ENCODE measurements around the gene SEMA6B. TPM values are rescaled to one million over a fixed set of nuclear protein-coding genes. Genes with fewer than 3 reads are reported as not detected.

SEMA6B gene
- polyA plus RNA-seq, 6 donors from 2014 or later, result not detected

GRCh38 chr19:4507804-4508203, 51.7 kb downstream of the SEMA6B start:
- peaks cover 0 to 8% (median 0%) of the 10 kb centered on the region in 3 donors for H3K4me1 Mint-ChIP-seq
- H3K27ac Mint-ChIP-seq, result peak overlapping the region in 1 of 6 donors; percentile 54
- DNase-seq (no peak), ATAC-seq (ENCODE audit: low read depth in 2 of 2) (no peak)
- peaks cover 4 to 18% of the 10 kb centered on the region in 2 donors for H3K36me3 Mint-ChIP-seq
- H3K9me3 Mint-ChIP-seq, result peaks cover 0 to 5% (median 0%) of the 10 kb centered on the region in 7 donors
- H3K27me3 Mint-ChIP-seq, result no peaks in the 10 kb centered on the region
- no peak overlapping the region for H3K4me3 Mint-ChIP-seq

- DNase-seq (no peak), ATAC-seq (ENCODE audit: low read depth in 2 of 2) (no peak)
- Mint-ChIP-seq H3K36me3 (peaks cover 4 to 18% of the 10 kb centered on the region in 2 donors), H3K27ac (peak overlapping the region in 1 of 6 donors; percentile 58), H3K27me3 (no peaks in the 10 kb centered on the region), H3K4me3 (no peak overlapping the region), H3K4me1 (peaks cover 0 to 8% (median 0%) of the 10 kb centered on the region in 3 donors), H3K9me3 (peaks cover 0 to 5% (median 0%) of the 10 kb centered on the region in 7 donors)
Observed at GRCh38 chr19:4507150-4507452, 52.4 kb downstream of the SEMA6B start.

DNA sequence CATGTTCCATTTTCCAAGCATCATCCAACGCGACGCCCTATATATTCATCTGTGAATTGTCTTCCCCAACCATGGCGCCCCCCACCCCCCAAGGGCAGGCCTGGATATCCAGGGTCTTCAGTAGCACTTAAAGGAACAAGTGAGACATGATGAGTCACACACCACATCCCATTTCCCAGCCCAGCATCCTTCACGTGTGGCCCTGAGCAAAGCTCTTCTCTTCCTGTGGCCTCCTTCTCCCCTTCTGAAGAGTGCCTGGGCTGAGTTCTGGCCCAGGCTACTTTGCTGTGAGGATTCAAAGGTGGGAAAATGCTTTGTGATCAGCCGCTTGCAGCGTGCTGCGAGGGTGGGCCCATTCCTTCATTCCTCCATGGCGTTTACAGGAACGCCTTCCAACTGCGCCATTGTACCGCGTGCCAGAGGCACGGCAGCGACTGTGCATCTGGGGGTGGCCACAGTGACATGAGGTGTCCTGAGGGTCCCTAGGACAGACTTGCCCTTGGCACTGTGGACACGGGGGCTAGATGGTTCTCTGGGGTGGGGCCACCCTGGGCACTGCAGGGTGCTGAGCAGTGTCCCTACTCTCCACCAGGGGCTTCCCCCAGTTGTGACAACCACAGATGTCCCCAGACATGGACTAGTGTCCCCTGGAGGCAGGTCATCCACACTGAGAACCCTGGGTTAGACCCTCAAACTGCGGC, 52.9 kb downstream of the SEMA6B start:
- Mint-ChIP-seq H3K4me3 (peak overlapping the region in 1 of 8 donors; percentile 22), H3K27ac (peak overlapping the region in 1 of 6 donors; percentile 74), H3K36me3 (peaks cover 4 to 18% of the 10 kb centered on the region in 2 donors), H3K4me1 (peaks cover 0 to 8% (median 0%) of the 10 kb centered on the region in 3 donors), H3K9me3 (peaks cover 0 to 5% (median 0%) of the 10 kb centered on the region in 7 donors), H3K27me3 (no peaks in the 10 kb centered on the region)
- no peak for DNase-seq
- no peak for ATAC-seq (ENCODE audit: low read depth in 2 of 2)

DNA sequence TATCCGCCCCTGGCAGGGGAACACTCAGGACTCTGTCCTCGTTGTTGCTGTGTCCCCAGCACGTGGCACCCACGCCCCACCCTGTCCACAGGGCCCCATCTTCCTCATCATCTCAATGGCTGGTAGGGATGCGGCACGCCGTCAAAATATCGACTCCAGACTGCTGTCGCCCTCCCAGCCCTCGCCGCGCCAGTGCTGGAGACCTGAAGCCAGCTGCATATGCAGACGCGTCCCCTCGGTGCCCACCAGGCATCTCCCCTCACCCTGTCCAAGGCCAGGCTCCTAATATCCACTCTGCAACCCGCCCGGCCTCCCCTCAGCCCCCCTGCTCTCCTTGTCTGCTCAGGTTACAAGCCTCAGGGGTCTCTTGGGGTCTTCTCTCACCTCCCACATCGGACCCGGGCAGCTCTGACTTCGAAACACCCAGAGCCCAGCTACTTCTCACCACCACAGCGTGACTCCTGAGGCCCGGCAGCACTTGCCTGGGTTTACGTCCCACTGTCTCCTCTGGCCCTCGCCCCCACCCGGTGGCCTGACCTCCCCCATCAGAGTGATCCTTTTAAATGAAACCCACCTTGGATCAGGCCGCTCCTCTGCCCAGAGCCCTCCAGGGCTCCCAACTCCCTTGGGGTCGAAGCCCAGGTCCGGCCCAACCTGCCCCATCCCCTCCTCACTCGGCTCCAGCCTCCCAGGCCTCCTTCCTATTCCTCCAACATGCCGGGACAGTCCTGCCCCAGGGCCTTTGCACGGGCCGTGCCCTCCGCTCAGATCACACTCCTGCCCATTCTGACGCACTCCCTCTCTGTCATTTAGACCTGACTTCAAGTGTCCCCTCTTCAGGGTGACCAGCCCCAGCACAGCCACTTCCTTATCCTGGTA, 53.7 kb downstream of the SEMA6B start:
- DNase-seq (no peak), ATAC-seq (ENCODE audit: low read depth in 2 of 2) (no peak)
- Mint-ChIP-seq H3K4me1 (peaks cover 0 to 8% (median 0%) of the 10 kb centered on the region in 3 donors), H3K9me3 (peaks cover 0 to 5% (median 0%) of the 10 kb centered on the region in 7 donors), H3K27ac (no peak overlapping the region), H3K36me3 (peaks cover 4 to 18% of the 10 kb centered on the region in 2 donors), H3K27me3 (no peaks in the 10 kb centered on the region), H3K4me3 (no peak overlapping the region)

DNA sequence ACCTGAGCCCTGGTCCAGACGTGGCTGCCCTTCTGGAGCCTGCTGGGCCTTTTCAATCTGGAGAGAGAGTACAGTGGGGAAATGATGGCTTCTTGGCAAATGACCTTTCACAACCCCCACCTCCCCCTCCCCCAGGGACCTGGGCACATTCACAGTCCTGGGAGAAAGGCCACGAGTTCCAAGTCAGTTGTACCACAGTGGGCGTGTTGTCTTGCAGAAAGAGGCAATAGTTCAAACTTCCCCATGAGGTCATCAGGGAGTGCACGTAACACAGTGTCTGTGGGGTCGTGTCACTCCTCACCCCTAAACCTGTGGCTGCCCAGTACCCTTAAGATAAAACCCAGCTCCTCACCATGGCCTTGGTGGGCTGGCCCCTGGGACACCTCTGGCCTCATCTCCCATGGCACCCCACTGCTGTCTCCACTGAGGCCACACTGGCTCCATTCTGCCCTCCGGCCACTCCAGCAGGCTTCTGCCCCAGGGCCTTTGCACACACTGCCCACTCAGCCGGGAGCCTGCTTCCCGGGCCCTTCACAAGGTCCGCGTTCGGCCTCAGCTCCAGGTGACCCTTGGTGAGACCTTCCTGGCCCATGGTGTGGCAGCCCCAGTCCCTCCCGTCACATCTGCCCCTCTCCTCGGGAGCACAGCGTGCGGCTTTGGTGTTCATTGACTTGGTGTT, 54.5 kb downstream of the SEMA6B start:
- H3K4me3 Mint-ChIP-seq, result no peak overlapping the region
- no peak for ATAC-seq (ENCODE audit: low read depth in 2 of 2)
- no peak overlapping the region for H3K27ac Mint-ChIP-seq
- H3K4me1 Mint-ChIP-seq, result peaks cover 0 to 8% (median 0%) of the 10 kb centered on the region in 3 donors
- H3K27me3 Mint-ChIP-seq, result no peaks in the 10 kb centered on the region
- peaks cover 0 to 5% (median 0%) of the 10 kb centered on the region in 7 donors for H3K9me3 Mint-ChIP-seq
- H3K36me3 Mint-ChIP-seq, result peaks cover 4 to 18% of the 10 kb centered on the region in 2 donors
- no peak for DNase-seq

GRCh38 chr19:4504297-4504701, 55.2 kb downstream of the SEMA6B start:
- Mint-ChIP-seq H3K27me3 (no peaks in the 10 kb centered on the region), H3K27ac (no peak overlapping the region), H3K4me3 (no peak overlapping the region), H3K36me3 (peaks cover 4 to 18% of the 10 kb centered on the region in 2 donors), H3K9me3 (peaks cover 0 to 5% (median 0%) of the 10 kb centered on the region in 7 donors), H3K4me1 (peaks cover 0 to 8% (median 0%) of the 10 kb centered on the region in 3 donors)
- ATAC-seq (ENCODE audit: low read depth in 2 of 2) (no peak), DNase-seq (no peak)

- H3K27me3 Mint-ChIP-seq, result no peaks in the 10 kb centered on the region
- DNase-seq, result no peak
- H3K4me1 Mint-ChIP-seq, result peaks cover 0 to 8% (median 0%) of the 10 kb centered on the region in 3 donors
Observed at GRCh38 chr19:4503825-4504170, 55.7 kb downstream of the SEMA6B start.

DNA sequence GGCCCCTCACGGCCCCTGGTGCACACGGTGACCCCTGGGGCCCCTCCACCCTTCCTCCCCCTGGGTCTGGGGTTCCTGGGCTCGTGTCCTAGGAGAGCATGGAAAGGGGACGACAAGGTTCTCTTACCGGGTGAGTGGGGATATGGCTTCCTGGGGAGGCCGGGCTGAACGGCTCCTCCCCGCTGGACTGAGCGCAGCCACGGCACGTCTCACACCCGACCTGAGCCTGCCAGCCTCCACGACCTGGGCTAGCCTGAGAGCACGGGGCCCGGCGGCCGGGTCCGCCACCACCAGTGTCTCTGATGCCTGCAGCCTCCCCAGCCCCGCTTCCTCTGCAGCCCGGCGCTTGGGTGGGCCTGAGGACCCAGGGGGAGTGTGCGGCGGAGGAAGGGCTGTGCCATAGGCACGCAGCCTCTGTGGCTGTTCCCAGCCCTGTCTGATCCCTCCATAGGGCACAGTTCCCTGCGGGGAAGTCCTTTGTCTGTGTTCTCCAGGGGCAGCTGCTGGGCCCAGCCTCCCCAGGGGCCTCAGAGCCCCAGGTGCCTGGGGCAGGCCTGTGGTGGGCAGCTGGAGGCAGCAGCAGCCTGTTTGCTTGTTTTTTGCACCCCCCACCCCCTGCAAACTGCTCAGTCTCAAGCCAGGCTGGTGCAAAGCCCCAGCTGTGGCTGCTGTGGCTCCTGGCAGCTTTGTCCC, 56.2 kb downstream of the SEMA6B start:
- DNase-seq (no peak), ATAC-seq (ENCODE audit: low read depth in 2 of 2) (no peak)
- no peak overlapping the region for H3K27ac Mint-ChIP-seq
- H3K27me3 Mint-ChIP-seq, result no peaks in the 10 kb centered on the region
- peaks cover 4 to 18% of the 10 kb centered on the region in 2 donors for H3K36me3 Mint-ChIP-seq
- H3K9me3 Mint-ChIP-seq, result peaks cover 0 to 5% (median 0%) of the 10 kb centered on the region in 7 donors
- no peak overlapping the region for H3K4me3 Mint-ChIP-seq
- H3K4me1 Mint-ChIP-seq, result peaks cover 0 to 8% (median 0%) of the 10 kb centered on the region in 3 donors

More at GRCh38 chr19:4503825-4504170, 55.7 kb downstream of the SEMA6B start:
- peaks cover 0 to 5% (median 0%) of the 10 kb centered on the region in 7 donors for H3K9me3 Mint-ChIP-seq
- H3K27ac Mint-ChIP-seq, result no peak overlapping the region
- H3K4me3 Mint-ChIP-seq, result no peak overlapping the region
- no peak for ATAC-seq (ENCODE audit: low read depth in 2 of 2)
- peaks cover 4 to 18% of the 10 kb centered on the region in 2 donors for H3K36me3 Mint-ChIP-seq

- DNase-seq (no peak), ATAC-seq (ENCODE audit: low read depth in 2 of 2) (no peak)
- Mint-ChIP-seq H3K36me3 (peaks cover 4 to 18% of the 10 kb centered on the region in 2 donors), H3K4me3 (no peak overlapping the region), H3K27ac (no peak overlapping the region), H3K27me3 (no peaks in the 10 kb centered on the region), H3K4me1 (peaks cover 0 to 8% (median 0%) of the 10 kb centered on the region in 3 donors), H3K9me3 (peaks cover 0 to 5% (median 0%) of the 10 kb centered on the region in 7 donors)
Observed at GRCh38 chr19:4502282-4503131, 57.0 kb downstream of the SEMA6B start.

DNA sequence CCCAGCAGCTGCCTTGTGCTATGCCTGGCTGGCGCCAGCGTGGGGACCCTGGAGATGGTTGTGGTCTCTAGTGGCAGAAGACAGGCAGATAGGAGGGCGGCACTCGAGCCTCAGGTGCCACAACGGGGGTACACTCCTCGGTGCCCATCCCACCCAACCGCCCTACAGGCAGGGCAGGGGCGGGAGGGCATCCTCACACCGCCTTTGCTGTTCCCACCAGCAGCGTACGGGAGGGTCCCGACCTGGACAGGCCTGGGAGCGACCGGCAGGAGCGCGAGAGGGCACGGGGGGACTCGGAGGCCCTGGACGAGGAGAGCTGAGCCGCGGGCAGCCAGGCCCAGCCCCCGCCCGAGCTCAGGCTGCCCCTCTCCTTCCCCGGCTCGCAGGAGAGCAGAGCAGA, 57.8 kb downstream of the SEMA6B start:
- DNase-seq, result no peak
- Mint-ChIP-seq H3K27me3 (no peaks in the 10 kb centered on the region), H3K9me3 (peaks cover 0 to 5% (median 0%) of the 10 kb centered on the region in 7 donors), H3K36me3 (peaks cover 4 to 18% of the 10 kb centered on the region in 2 donors), H3K27ac (no peak overlapping the region), H3K4me1 (peaks cover 0 to 8% (median 0%) of the 10 kb centered on the region in 3 donors), H3K4me3 (no peak overlapping the region)
- ATAC-seq (ENCODE audit: low read depth in 2 of 2), result no peak

DNA sequence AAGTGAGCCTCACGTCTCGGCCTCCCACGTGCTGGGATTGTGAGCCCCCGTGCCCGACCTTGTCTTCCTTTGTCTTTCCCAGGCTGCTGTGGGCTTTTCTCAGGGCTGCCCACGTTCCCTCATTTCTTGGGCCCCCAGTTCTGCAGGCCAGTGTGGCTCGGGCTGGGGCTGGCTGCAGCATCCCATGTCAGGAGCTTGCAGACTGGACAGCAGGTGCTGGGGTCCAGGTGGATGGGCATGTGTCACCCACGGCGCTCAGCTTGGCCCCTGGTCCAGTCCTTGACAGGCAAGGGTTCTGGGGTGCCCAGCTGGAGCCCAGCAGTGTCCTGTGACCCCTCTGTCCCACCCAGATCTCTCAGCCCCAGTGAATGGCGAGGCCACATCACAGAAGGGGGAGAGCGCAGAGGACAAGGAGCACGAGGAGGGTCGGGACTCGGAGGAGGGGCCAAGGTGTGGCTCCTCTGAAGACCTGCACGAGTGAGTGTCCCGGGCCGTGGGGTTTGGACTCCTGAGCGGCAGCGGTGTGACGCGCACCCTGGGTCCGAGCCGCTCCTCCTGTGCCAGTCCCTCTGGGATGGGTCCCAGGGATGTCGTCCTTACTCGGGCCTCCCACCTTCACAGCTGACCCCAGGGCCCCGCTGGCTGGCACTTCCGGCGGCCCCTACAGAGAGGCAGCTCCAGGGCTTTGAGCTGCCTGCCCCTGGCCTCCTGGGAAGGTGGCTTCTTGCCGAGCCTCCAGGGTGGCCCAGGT, 58.5 kb downstream of the SEMA6B start:
- Mint-ChIP-seq H3K4me1 (peaks cover 0 to 4% (median 0%) of the 10 kb centered on the region in 3 donors), H3K4me3 (no peak overlapping the region), H3K9me3 (peaks cover 0 to 2% (median 0%) of the 10 kb centered on the region in 7 donors), H3K27ac (no peak overlapping the region), H3K27me3 (no peaks in the 10 kb centered on the region), H3K36me3 (peaks cover under 1 to 12% of the 10 kb centered on the region in 2 donors)
- DNase-seq (no peak), ATAC-seq (ENCODE audit: low read depth in 2 of 2) (no peak)

DNA sequence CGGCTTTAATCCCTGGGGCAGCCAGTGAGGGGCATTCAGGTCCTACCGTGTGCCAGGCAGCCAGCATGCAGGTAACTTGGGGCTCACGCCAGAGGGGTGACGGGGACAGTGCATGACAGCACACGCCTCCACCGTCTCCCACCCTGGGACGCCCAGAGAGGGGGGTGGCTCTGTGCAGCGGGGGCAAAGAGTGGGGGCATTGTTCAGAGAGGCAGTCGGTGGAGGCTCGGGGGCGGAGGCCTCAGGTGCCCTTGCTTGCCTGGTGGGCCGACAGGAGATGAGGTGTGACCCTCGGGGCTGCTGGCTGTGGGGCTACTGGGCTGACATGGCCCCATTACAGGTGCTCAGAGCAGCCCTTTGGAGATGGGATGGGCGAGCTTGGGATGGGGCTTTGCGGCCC, 59.6 kb downstream of the SEMA6B start:
- ATAC-seq (ENCODE audit: low read depth in 2 of 2) (no peak), DNase-seq (no peak)
- Mint-ChIP-seq H3K27ac (no peak overlapping the region), H3K4me3 (no peak overlapping the region), H3K4me1 (no peaks in the 10 kb centered on the region), H3K9me3 (no peaks in the 10 kb centered on the region), H3K27me3 (no peaks in the 10 kb centered on the region), H3K36me3 (peaks cover 0 to under 1% of the 10 kb centered on the region in 2 donors)

All from naive B cell (primary cell).